ENCODE data around the gene TMEM98.

GRCh38 chr17:32980230-32980629 lies 52.3 kb downstream of the TMEM98 start:
- no peak for TF ChIP-seq POLR2A (IDR thresholded peaks at IDR 0.05; ENCODE audit: extremely low read depth, insufficient read length)
- TF ChIP-seq CTCF (IDR thresholded peaks at IDR 0.05; ENCODE audit: low read depth, low read length), result no peak
